BJ (cell line): ENCODE results near the gene IL1A. TPM values are rescaled to one million over a fixed set of nuclear protein-coding genes. Genes with fewer than 3 reads are reported as not detected.

ENCODE experiments used
- CTCF ChIA-PET: fragments of 350-600 bp; formaldehyde crosslinking; extraction: SDS; loops from one replicate; lab custom pipeline; 2021; ENCODE audit warnings: antibody characterized with exemption, inconsistent platforms; lab: Yijun Ruan, JAX
- POLR2A ChIA-PET: fragments of 300-600 bp; sonication (Branson Sonifier 250); formaldehyde crosslinking; extraction: SDS; loops from one replicate; lab custom pipeline; 2021; ENCODE audit warnings: antibody characterized with exemption; lab: Charles Lee
- DNase-seq: peaks from one replicate; pipeline ENCODE4 v3.0.0-alpha.2; 2011; ENCODE audit warnings: low read depth
- H3K27me3 ChIP-seq: 2 replicates; pipeline ENCODE4 v1.6.0; 2011; ENCODE audit warnings: low read length; ENCODE audit not compliant: control insufficient read depth, insufficient read depth
- H3K36me3 ChIP-seq: 2 replicates; pipeline ENCODE4 v1.5.1; 2011; ENCODE audit warnings: low read length; ENCODE audit not compliant: control insufficient read depth, insufficient read depth
- H3K4me3 ChIP-seq: 2 replicates; pipeline ENCODE4 v1.5.1; 2011; ENCODE audit warnings: low read depth, mild to moderate bottlenecking, control low read depth, low read length
- polyA plus RNA-seq: library from polyadenylated mRNA; depleted of rRNA; stranded (reverse); fragments of >200 nt; gene quantifications from 2 replicates; pipeline ENCODE4 v1.2.3, GENCODE V29; 2011
- TF ChIP-seq, protein P1 (sequence below): IDR thresholded peaks from 2 replicates; pipeline ENCODE4 v1.5.1; 2011; ENCODE audit warnings: low read depth, mild to moderate bottlenecking, control low read depth, inconsistent platforms, low read length, moderate library complexity; ENCODE audit not compliant: insufficient read depth

The IL1A gene
- polyA plus RNA-seq, 1 experiment, result 0.11 TPM

DNA sequence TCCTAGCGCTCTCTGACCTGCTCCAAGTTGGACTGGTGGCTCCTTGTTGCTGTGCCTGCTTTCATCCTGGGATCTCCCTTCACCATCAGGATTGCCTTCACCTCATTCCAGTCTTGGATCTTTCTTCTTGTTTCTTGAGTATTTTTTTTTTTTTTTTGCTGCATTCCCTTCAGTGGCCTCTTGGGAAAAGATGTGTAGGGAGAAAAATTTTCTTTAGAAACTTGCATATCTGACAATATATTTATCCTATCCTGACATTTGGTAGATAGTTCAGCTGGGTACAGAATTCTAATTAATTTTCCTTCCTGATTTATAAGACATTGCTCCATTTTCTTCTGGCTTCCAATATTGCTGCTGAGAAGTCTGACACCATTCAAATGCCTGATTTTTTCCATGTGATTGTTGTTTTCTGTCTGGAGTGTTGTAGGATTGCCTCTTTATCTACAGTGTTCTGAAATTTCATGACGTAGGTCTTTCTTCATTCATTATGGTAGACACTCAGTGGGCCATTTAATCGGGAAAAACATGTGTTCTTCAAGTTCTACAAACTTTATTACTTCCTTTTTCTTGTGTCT lies 23.0 kb upstream of the IL1A start:
- CTCF ChIA-PET, result no interaction called here
- POLR2A ChIA-PET, result no interaction called here
- no peaks in the 10 kb centered on the region for H3K36me3 ChIP-seq
- no peak for DNase-seq
- no peak overlapping the region for H3K4me3 ChIP-seq
- TF ChIP-seq, protein P1, sequence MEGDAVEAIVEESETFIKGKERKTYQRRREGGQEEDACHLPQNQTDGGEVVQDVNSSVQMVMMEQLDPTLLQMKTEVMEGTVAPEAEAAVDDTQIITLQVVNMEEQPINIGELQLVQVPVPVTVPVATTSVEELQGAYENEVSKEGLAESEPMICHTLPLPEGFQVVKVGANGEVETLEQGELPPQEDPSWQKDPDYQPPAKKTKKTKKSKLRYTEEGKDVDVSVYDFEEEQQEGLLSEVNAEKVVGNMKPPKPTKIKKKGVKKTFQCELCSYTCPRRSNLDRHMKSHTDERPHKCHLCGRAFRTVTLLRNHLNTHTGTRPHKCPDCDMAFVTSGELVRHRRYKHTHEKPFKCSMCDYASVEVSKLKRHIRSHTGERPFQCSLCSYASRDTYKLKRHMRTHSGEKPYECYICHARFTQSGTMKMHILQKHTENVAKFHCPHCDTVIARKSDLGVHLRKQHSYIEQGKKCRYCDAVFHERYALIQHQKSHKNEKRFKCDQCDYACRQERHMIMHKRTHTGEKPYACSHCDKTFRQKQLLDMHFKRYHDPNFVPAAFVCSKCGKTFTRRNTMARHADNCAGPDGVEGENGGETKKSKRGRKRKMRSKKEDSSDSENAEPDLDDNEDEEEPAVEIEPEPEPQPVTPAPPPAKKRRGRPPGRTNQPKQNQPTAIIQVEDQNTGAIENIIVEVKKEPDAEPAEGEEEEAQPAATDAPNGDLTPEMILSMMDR, result peak; percentile 6; the same call in 1 of the 2 replicates
- H3K27me3 ChIP-seq, result no peaks in the 10 kb centered on the region

DNA sequence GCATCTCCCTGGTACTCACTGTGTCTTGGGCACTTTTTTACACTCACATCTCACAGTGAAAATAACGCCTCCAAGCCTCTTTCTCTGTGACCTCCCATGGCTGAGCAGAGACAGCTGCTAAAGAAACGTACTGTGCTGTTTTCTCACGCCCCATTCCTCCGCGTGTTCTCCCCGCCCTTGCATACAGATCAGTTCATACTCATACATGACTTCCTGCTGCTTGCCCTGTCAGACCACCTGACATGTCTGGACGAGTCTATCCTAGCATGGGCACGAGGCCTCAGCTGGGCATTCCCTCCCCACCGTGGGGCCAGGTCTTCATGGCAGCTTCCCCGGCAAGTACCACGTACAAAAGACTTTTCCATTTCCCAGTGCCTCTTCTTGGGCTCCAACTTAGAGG lies 21.2 kb upstream of the IL1A start:
- H3K36me3 ChIP-seq, result no peaks in the 10 kb centered on the region
- CTCF ChIA-PET, result interaction anchor here (1.6 kb wide), 1 partner anchor 80 kb away, joined by 7 read pairs; no protein-coding TSS in a partner anchor
- no peaks in the 10 kb centered on the region for H3K27me3 ChIP-seq
- POLR2A ChIA-PET, result no interaction called here
- H3K4me3 ChIP-seq, result no peak overlapping the region
- TF ChIP-seq, protein P1, result no peak
- DNase-seq, result no peak

DNA sequence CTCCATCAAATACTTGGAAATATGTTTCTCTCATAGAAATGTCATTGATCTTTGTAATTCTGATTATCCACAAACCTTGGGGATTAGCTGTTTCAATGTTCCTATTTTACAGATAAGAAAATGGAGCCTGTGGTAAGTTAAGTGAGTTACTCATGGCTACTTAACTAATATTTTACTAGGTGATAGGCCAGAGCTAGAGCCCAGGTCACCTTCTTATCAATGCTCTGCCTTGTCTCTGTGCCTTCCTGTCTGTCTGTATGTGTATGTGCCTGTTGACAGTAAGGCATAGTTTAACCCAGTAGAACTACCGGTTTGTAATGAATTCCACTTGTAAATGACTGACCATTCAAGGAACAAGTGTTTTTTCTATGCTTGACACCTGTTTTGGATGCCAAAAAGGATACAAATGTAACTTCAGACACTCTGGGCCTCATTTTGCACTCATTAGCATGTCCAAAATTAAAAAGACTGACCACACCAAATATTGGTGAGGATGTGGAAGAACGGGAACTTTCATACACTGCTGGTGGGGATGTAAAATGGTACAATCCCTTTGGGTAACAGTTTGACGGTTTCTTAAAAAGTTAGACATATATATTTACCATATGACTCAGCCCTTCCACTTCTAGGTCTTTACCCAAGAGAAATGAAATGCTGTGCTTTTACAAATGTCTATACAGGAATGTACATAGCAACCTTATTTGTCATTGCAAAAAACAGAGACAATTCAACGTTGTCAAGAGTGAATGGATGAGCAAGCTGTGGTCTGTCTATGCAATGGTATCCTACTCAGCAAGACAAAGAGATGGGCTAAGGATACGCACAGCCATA lies 19.6 kb upstream of the IL1A start:
- TF ChIP-seq, protein P1, result no peak
- Histone ChIP-seq H3K36me3 (no peaks in the 10 kb centered on the region), H3K27me3 (no peaks in the 10 kb centered on the region), H3K4me3 (no peak overlapping the region)
- ChIA-PET POLR2A (interaction anchor here (0.6 kb wide), 1 partner anchor 252 kb away, joined by 3 read pairs; no protein-coding TSS in a partner anchor), CTCF (no interaction called here)
- no peak for DNase-seq

DNA sequence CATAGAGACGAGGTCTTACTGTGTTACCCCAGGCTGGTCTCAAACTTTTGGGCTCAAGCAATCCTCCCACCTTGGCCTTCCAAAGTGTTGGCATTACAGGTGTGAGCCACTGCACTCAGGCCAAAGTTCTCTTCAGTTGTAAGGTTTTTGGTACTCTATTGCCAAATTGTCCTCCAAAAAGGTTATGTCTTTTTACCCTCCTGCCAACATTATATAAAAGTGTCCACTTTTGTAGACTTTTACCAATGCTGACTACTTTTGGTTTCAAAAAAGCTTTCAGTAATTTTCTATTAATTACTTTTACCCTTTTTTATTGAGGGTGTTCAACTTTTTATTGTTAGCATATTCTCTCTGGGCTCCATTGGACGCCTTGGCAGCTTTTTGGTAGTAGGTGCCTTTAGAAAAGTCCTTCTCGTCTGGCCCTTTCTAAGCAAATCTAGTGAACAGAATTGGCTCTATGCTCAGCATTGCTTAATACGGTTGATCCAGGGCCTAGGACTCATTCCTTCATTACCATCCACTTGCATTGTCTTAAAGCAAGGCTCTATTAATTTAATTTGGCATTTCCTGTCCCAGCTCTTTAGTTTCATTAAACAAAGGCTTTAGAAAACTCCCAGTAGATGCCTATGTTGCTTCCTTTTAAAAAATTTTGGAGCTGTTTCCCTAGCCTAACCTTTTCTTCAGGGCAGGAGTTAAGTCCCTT lies 16.7 kb upstream of the IL1A start:
- no peaks in the 10 kb centered on the region for H3K36me3 ChIP-seq
- TF ChIP-seq, protein P1, result no peak
- no peaks in the 10 kb centered on the region for H3K27me3 ChIP-seq
- CTCF ChIA-PET, result interaction anchor here (0.7 to 1.2 kb wide), 3 partner anchors 12 to 911 kb away, joined by 3 to 4 read pairs (median 3); no protein-coding TSS in a partner anchor
- POLR2A ChIA-PET, result no interaction called here
- H3K4me3 ChIP-seq, result no peak overlapping the region
- DNase-seq, result no peak
